HepG2 (cell line): ENCODE measurements around the gene TXLNA. TPM values are rescaled to one million over a fixed set of nuclear protein-coding genes. Genes with fewer than 3 reads are reported as not detected.
A peak's percentile ranks its signal among the peaks of the same experiment; 100 is the strongest.

Experiments used
- AGO2 ChIP-seq: fragments of 200-400 bp; formaldehyde crosslinking; optimal IDR thresholded peaks from 2 replicates; pipeline ENCODE3; 2017; ENCODE audit warnings: mild to moderate bottlenecking, low read depth, low read length, moderate library complexity
- DNMT1 ChIP-seq: sonication (generic); formaldehyde crosslinking; IDR thresholded peaks from 2 replicates; pipeline ENCODE4 v1.5.1; 2020; ENCODE audit warnings: mild to moderate bottlenecking, missing genetic modification reagents
- EZH2 ChIP-seq: conservative IDR thresholded peaks from 2 replicates; pipeline ENCODE4 v1.6.1; 2012; ENCODE audit warnings: mild to moderate bottlenecking, low read depth, low read length, moderate library complexity
- HCFC1 ChIP-seq: fragments of 150-350 bp; IDR thresholded peaks from 2 replicates; pipeline ENCODE4 v1.6.1; 2014; ENCODE audit warnings: low read depth, low read length
- KAT2B ChIP-seq: fragments of 150-350 bp; IDR thresholded peaks from 2 replicates; pipeline ENCODE4 v1.6.1; 2014; ENCODE audit warnings: low read depth, low read length, borderline replicate concordance
- KDM1A ChIP-seq: IDR thresholded peaks from 2 replicates; pipeline ENCODE4 v1.6.1; 2016; ENCODE audit warnings: missing compliant biosample characterization
- NCOA2 ChIP-seq: sonication (generic); formaldehyde crosslinking; IDR thresholded peaks from 2 replicates; pipeline ENCODE4 v1.8.0; 2022; ENCODE audit warnings: inconsistent platforms
- NR2F2 ChIP-seq: IDR thresholded peaks from 2 replicates; pipeline ENCODE4 v1.6.1; 2012; ENCODE audit warnings: low read depth, inconsistent platforms, borderline replicate concordance
- PHF20 ChIP-seq: sonication (generic); formaldehyde crosslinking; IDR thresholded peaks from 2 replicates; pipeline ENCODE4 v1.5.0; 2020; ENCODE audit warnings: mild to moderate bottlenecking, missing genetic modification reagents
- SAFB2 ChIP-seq: sonication (generic); formaldehyde crosslinking; IDR thresholded peaks from 2 replicates; pipeline ENCODE4 v1.5.1; 2020; ENCODE audit warnings: missing genetic modification reagents, low read depth, mild to moderate bottlenecking, borderline replicate concordance
- SIX1 ChIP-seq: sonication (generic); formaldehyde crosslinking; IDR thresholded peaks from 2 replicates; pipeline ENCODE4 v1.4.0; 2020; ENCODE audit warnings: missing genetic modification reagents, borderline replicate concordance
- SNAPC5 ChIP-seq: sonication (generic); formaldehyde crosslinking; IDR thresholded peaks from 2 replicates; pipeline ENCODE4 v1.8.1; 2023; ENCODE audit warnings: mild to moderate bottlenecking, missing genetic modification reagents, borderline replicate concordance
- SP1 ChIP-seq, 2 experiments: fragments of 450-650 bp in 1 of 2; sonication (generic) in 1 of 2; formaldehyde crosslinking in 1 of 2; IDR thresholded peaks; 2 replicates each; pipeline versions ENCODE4 v1.4.0 to v1.6.1; 2016 to 2020; ENCODE audit warnings: missing genetic modification reagents in 1 of 2
- SP4 ChIP-seq: sonication (generic); formaldehyde crosslinking; IDR thresholded peaks from 2 replicates; pipeline ENCODE4 v1.8.1; 2023; ENCODE audit warnings: mild to moderate bottlenecking, missing genetic modification reagents
- SYNCRIP ChIP-seq: fragments of 200-400 bp; formaldehyde crosslinking; IDR thresholded peaks from 2 replicates; pipeline ENCODE4 v1.6.1; 2018; ENCODE audit warnings: mild to moderate bottlenecking, low read depth, low read length; ENCODE audit not compliant: insufficient read depth
- TEAD3 ChIP-seq: optimal IDR thresholded peaks from 2 replicates; pipeline ENCODE3; 2016; ENCODE audit warnings: borderline replicate concordance
- TGIF2 ChIP-seq: IDR thresholded peaks from 2 replicates; pipeline ENCODE4 v1.6.1; 2016; ENCODE audit warnings: control low read depth, missing compliant biosample characterization
- ZBTB39 ChIP-seq: sonication (generic); formaldehyde crosslinking; IDR thresholded peaks from 2 replicates; pipeline ENCODE4 v1.5.0; 2020; ENCODE audit warnings: missing genetic modification reagents
- ZNF205 ChIP-seq: IDR thresholded peaks from 2 replicates; pipeline ENCODE4 v1.6.1; 2018; ENCODE audit warnings: missing biosample characterization, missing genetic modification reagents
- ZNF567 ChIP-seq: sonication (generic); formaldehyde crosslinking; IDR thresholded peaks from 2 replicates; pipeline ENCODE4 v1.8.1; 2023; ENCODE audit warnings: mild to moderate bottlenecking, missing genetic modification reagents, borderline replicate concordance
- ZNF639 ChIP-seq: conservative IDR thresholded peaks from 2 replicates; pipeline ENCODE4 v1.6.1; 2018; ENCODE audit warnings: missing genetic modification reagents
- ZNF784 ChIP-seq: sonication (generic); formaldehyde crosslinking; IDR thresholded peaks from 2 replicates; pipeline ENCODE4 v1.5.1; 2020; ENCODE audit warnings: missing genetic modification reagents, mild to moderate bottlenecking, borderline replicate concordance
- ZNF790 ChIP-seq: sonication (generic); formaldehyde crosslinking; IDR thresholded peaks from 2 replicates; pipeline ENCODE4 v1.8.0; 2022; ENCODE audit warnings: missing genetic modification reagents, mild to moderate bottlenecking, borderline replicate concordance
- ZZZ3 ChIP-seq: sonication (generic); formaldehyde crosslinking; IDR thresholded peaks from 2 replicates; pipeline ENCODE4 v1.4.0; 2020; ENCODE audit warnings: missing genetic modification reagents, mild to moderate bottlenecking, borderline replicate concordance
- polyA plus RNA-seq, 8 experiments: library from polyadenylated mRNA; depleted of rRNA in 3 of 8; stranded (reverse) in 7 of 8; unstranded in 1 of 8; fragments of >200 nt; fragmentation: Illumina TruSeq in 4 of 8; extraction: Trizol in 4 of 8; gene quantifications; 2 replicates each; pipeline versions ENCODE4 v1.2.1 to v1.2.3, GENCODE V29; 2011 to 2016; ENCODE audit warnings: low read depth in 4 of 8, missing spikeins in 1 of 8, mixed read lengths in 1 of 8; ENCODE audit not compliant: insufficient read depth in 1 of 8
- total RNA-seq, 5 experiments: library from RNA; depleted of rRNA; stranded (reverse); fragments of >200 nt; fragmentation: Illumina TruSeq; extraction: Trizol; gene quantifications; 2 replicates each; pipeline ENCODE4 v1.2.3, GENCODE V29; 2016; ENCODE audit warnings: low read depth in 1 of 5

The TXLNA gene
- total and polyA plus RNA-seq, 2 of the 13 experiments (the other 11 are each of a cell fraction or from before 2014, with no cell fraction given), result 29.6 to 67.8 TPM

GRCh38 chr1:32179443-32180185, at the start of gene TXLNA (continued):
- no peak; the same call in 1 of the 2 replicates for TF ChIP-seq SIX1
- no peak for TF ChIP-seq EZH2
- TF ChIP-seq SP4 (CRISPR knock-in tag), result peak; percentile 93
- TF ChIP-seq TEAD3, result no peak
- TF ChIP-seq PHF20, result peak; percentile 84
- TF ChIP-seq TGIF2 (CRISPR knock-in tag), result no peak; the same call in 1 of the 2 replicates
- TF ChIP-seq ZNF790 (CRISPR knock-in tag), result peak; percentile 89; the same call in 1 of the 2 replicates
- peak; percentile 54; the same call in 1 of the 2 replicates for TF ChIP-seq SNAPC5
- peak; percentile 93; the same call in 1 of the 2 replicates for TF ChIP-seq ZNF567 (CRISPR knock-in tag)
- TF ChIP-seq HCFC1, result 0 out of 2 replicates have a peak, but pooled peaks have one; percentile 11
- no peak for TF ChIP-seq SYNCRIP
- peak; percentile 50 for TF ChIP-seq ZNF205
- peak; percentile 79; the same call in 1 of the 2 replicates for TF ChIP-seq SAFB2
- TF ChIP-seq KDM1A (CRISPR knock-in tag), result no peak; the same call in 1 of the 2 replicates
- TF ChIP-seq KAT2B, result no peak
- TF ChIP-seq NCOA2, result peak; percentile 11; the same call in 1 of the 2 replicates
- TF ChIP-seq ZNF639, result peak; percentile 90
- TF ChIP-seq ZZZ3 (CRISPR knock-in tag), result 0 out of 2 replicates have a peak, but pooled peaks have one; percentile 21
- no peak for TF ChIP-seq SP1 (IDR thresholded peaks at IDR 0.05)
- peak; percentile 16; the same call in 1 of the 2 replicates for TF ChIP-seq SP1 (CRISPR knock-in tag; IDR thresholded peaks at IDR 0.05)
- TF ChIP-seq NR2F2, result 0 out of 2 replicates have a peak, but pooled peaks have one; percentile 4
- TF ChIP-seq AGO2, result peak; percentile 70
- TF ChIP-seq ZBTB39, result peak; percentile 80; the same call in 1 of the 2 replicates
- TF ChIP-seq DNMT1 (CRISPR knock-in tag), result 0 out of 2 replicates have a peak, but pooled peaks have one; percentile 24
- TF ChIP-seq ZNF784, result no peak; the same call in 1 of the 2 replicates
